Peyer's patch (tissue), 4 donors: ENCODE data around the gene IFT122. TPM values are rescaled to one million over a fixed set of nuclear protein-coding genes. Genes with fewer than 3 reads are reported as not detected.

Experiments
- DNase-seq, 3 donors: peaks; one replicate each; pipeline ENCODE4 v3.0.0-alpha.2; 2017 to 2019
- H3K27ac ChIP-seq, 4 donors: fragments of 200-600 bp; sonication (generic); one replicate each; pipeline ENCODE4 v1.5.1; 2016 to 2019
- H3K27me3 ChIP-seq, 2 donors: fragments of 200-600 bp; sonication (generic); one replicate each; pipeline ENCODE4 v1.5.1; 2019
- H3K36me3 ChIP-seq, 3 donors: fragments of 200-600 bp; sonication (generic); one replicate each; pipeline ENCODE4 v1.5.1; 2016 to 2019
- H3K4me1 ChIP-seq, 4 donors: fragments of 200-600 bp; sonication (generic); one replicate each; pipeline ENCODE4 v1.5.1; 2016 to 2019
- H3K4me3 ChIP-seq, 4 donors: fragments of 200-600 bp; sonication (generic); 1 replicate in 3 of 4; 2 replicates in 1 of 4; pipeline ENCODE4 v1.5.1; 2016 to 2019; ENCODE audit warnings: mild to moderate bottlenecking in 1 of 4
- H3K9me3 ChIP-seq, 4 donors: fragments of 200-600 bp; sonication (generic); one replicate each; pipeline ENCODE4 v1.5.1; 2016 to 2019; ENCODE audit warnings: mild to moderate bottlenecking in 1 of 4
- CTCF ChIP-seq, 6 experiments: fragments of 450-650 bp in 4 of 6; fragments of 200-600 bp in 2 of 6; sonication (generic) in 1 of 6; IDR thresholded peaks; one replicate each; pipeline ENCODE4 v1.5.1; 2017 to 2019; ENCODE audit warnings: antibody characterized with exemption in 6 of 6, mild to moderate bottlenecking in 3 of 6, moderate library complexity in 1 of 6
- POLR2A ChIP-seq, 2 donors: fragments of 450-650 bp; IDR thresholded peaks; one replicate each; pipeline ENCODE4 v1.5.1; 2017; ENCODE audit warnings: antibody characterized with exemption in 2 of 2, mild to moderate bottlenecking in 2 of 2, moderate library complexity in 2 of 2
- total RNA-seq, 4 donors: library from RNA; depleted of rRNA; stranded (reverse); fragments of >200 nt; gene quantifications; one replicate each; pipeline ENCODE4 v1.1.0, GENCODE V29; 2016

The IFT122 gene
- total RNA-seq, 4 donors from 2014 or later, result 10.9 to 85.0 (median 26.4) TPM

GRCh38 chr3:129556358-129556695, 116.3 kb downstream of the IFT122 start:
- Histone ChIP-seq H3K4me1 (peaks cover 0 to 33% (median 0%) of the 10 kb centered on the region in 4 donors), H3K36me3 (no peaks in the 10 kb centered on the region), H3K27me3 (no peaks in the 10 kb centered on the region), H3K4me3 (no peak overlapping the region), H3K27ac (no peak overlapping the region), H3K9me3 (no peaks in the 10 kb centered on the region)
- no peak for TF ChIP-seq CTCF (IDR thresholded peaks at IDR 0.05)
- TF ChIP-seq POLR2A (IDR thresholded peaks at IDR 0.05), result no peak
- DNase-seq, result no peak

- Histone ChIP-seq H3K4me1 (peaks cover 0 to 38% (median 0%) of the 10 kb centered on the region in 4 donors), H3K27me3 (no peaks in the 10 kb centered on the region), H3K9me3 (no peaks in the 10 kb centered on the region), H3K36me3 (no peaks in the 10 kb centered on the region), H3K27ac (peak overlapping the region in 1 of 4 donors; percentile 35), H3K4me3 (no peak overlapping the region)
- DNase-seq, result no peak
- TF ChIP-seq POLR2A (IDR thresholded peaks at IDR 0.05) (no peak), CTCF (IDR thresholded peaks at IDR 0.05) (no peak)
These were observed 117.0 kb downstream of the IFT122 start for GRCh38 chr3:129556890-129557547.

GRCh38 chr3:129557548-129557894, 117.5 kb downstream of the IFT122 start:
- peak overlapping the region in 2 of 4 donors; percentile 31 to 35 for H3K27ac ChIP-seq
- H3K4me1 ChIP-seq, result peaks cover 0 to 38% (median 0%) of the 10 kb centered on the region in 4 donors

GRCh38 chr3:129558081-129558771, 118.2 kb downstream of the IFT122 start:
- DNase-seq, result no peak
- peaks cover 0 to 38% (median 0%) of the 10 kb centered on the region in 4 donors for H3K4me1 ChIP-seq
- no peaks in the 10 kb centered on the region for H3K9me3 ChIP-seq
- H3K27ac ChIP-seq, result peak overlapping the region in 3 of 4 donors; percentile 12 to 35 (median 17)
- no peak overlapping the region for H3K4me3 ChIP-seq
- H3K27me3 ChIP-seq, result no peaks in the 10 kb centered on the region
- peaks cover 0 to 5% (median 0%) of the 10 kb centered on the region in 3 donors for H3K36me3 ChIP-seq
- TF ChIP-seq POLR2A (IDR thresholded peaks at IDR 0.05), result no peak
- no peak for TF ChIP-seq CTCF (IDR thresholded peaks at IDR 0.05)

More at GRCh38 chr3:129557548-129557894, 117.5 kb downstream of the IFT122 start:
- H3K27me3 ChIP-seq, result no peaks in the 10 kb centered on the region
- DNase-seq, result no peak
- TF ChIP-seq CTCF (IDR thresholded peaks at IDR 0.05) (no peak), POLR2A (IDR thresholded peaks at IDR 0.05) (no peak)
- no peaks in the 10 kb centered on the region for H3K9me3 ChIP-seq
- H3K36me3 ChIP-seq, result peaks cover 0 to under 1% (median 0%) of the 10 kb centered on the region in 3 donors
- H3K4me3 ChIP-seq, result no peak overlapping the region

GRCh38 chr3:129558772-129559564, 118.9 kb downstream of the IFT122 start:
- no peaks in the 10 kb centered on the region for H3K27me3 ChIP-seq
- H3K36me3 ChIP-seq, result peaks cover 0 to 8% (median 0%) of the 10 kb centered on the region in 3 donors
- no peak for DNase-seq
- no peak overlapping the region for H3K4me3 ChIP-seq
- H3K9me3 ChIP-seq, result no peaks in the 10 kb centered on the region
- H3K4me1 ChIP-seq, result peaks cover 0 to 38% (median 0%) of the 10 kb centered on the region in 4 donors
- H3K27ac ChIP-seq, result peak overlapping the region in 3 of 4 donors; percentile 11 to 82 (median 12)
- TF ChIP-seq CTCF (IDR thresholded peaks at IDR 0.05), result no peak
- TF ChIP-seq POLR2A (IDR thresholded peaks at IDR 0.05), result no peak
